Prostate gland (tissue), 2 donors: ENCODE measurements around the gene RPS6KL1. TPM values are rescaled to one million over a fixed set of nuclear protein-coding genes. Genes with fewer than 3 reads are reported as not detected.

ENCODE experiments used
- DNase-seq: peaks from one replicate; pipeline ENCODE4 v3.0.0-alpha.2; 2019; ENCODE audit warnings: low spot score
- H3K27ac ChIP-seq, 2 donors: fragments of 200-600 bp; sonication (generic); 2 replicates each; pipeline ENCODE4 v1.5.1; 2017 to 2019
- H3K27me3 ChIP-seq: fragments of 200-600 bp; sonication (generic); replicated peaks from 2 replicates; pipeline ENCODE4 v1.5.1; 2019; ENCODE audit not compliant: insufficient read depth
- H3K36me3 ChIP-seq, 2 donors: fragments of 200-600 bp; sonication (generic); 1 replicate in 1 of 2; 2 replicates in 1 of 2; pipeline versions ENCODE4 v1.5.1 to v1.8.1; 2017 to 2019
- H3K4me1 ChIP-seq: fragments of 200-600 bp; sonication (generic); replicated peaks from 2 replicates; pipeline ENCODE4 v1.5.1; 2019
- H3K4me3 ChIP-seq, 2 donors: fragments of 200-600 bp; sonication (generic); 2 replicates each; pipeline ENCODE4 v1.5.1; 2017 to 2019
- H3K9me3 ChIP-seq: fragments of 200-600 bp; sonication (generic); 2 replicates; pipeline ENCODE4 v1.5.1; 2017
- POLR2A ChIP-seq: fragments of 450-650 bp; IDR thresholded peaks from one replicate; pipeline ENCODE4 v1.6.1; 2016; ENCODE audit warnings: antibody characterized with exemption, mild to moderate bottlenecking
- POLR2AphosphoS5 ChIP-seq: sonication (generic); formaldehyde crosslinking; IDR thresholded peaks from one replicate; pipeline ENCODE4 v1.6.1; 2017; ENCODE audit warnings: antibody characterized with exemption
- WGBS: methylation state at CpG from one replicate; pipeline ENCODE4 v1.1.5; 2018; 5-methylcytosine and 5-hydroxymethylcytosine counted together
- intact Hi-C: fragments of 100-400 bp; cut with DNase I; formaldehyde crosslinking; loops from one replicate; pipeline ENCODE4 v1.14.2; 2022
- total RNA-seq, 2 donors: library from RNA; depleted of rRNA; stranded (reverse); fragments of >200 nt; gene quantifications; one replicate each; pipeline ENCODE4 v1.1.0, GENCODE V29; 2016
- TF ChIP-seq, protein P1 (sequence below), 4 experiments: fragments of 200-600 bp in 2 of 4; fragments of 450-650 bp in 2 of 4; sonication (generic) in 2 of 4; IDR thresholded peaks; 1 replicate in 3 of 4; 2 replicates in 1 of 4; pipeline ENCODE4 v1.5.1; 2016 to 2019; ENCODE audit warnings: antibody characterized with exemption in 4 of 4, mild to moderate bottlenecking in 2 of 4, moderate library complexity in 2 of 4

RPS6KL1 gene
- total RNA-seq, 2 donors from 2014 or later: 1.5 to 15.1 TPM

GRCh38 chr14:74897642-74898041 is 25.4 kb downstream of the RPS6KL1 start:
- intact Hi-C loops: no loop called here
- TF ChIP-seq, protein P1, sequence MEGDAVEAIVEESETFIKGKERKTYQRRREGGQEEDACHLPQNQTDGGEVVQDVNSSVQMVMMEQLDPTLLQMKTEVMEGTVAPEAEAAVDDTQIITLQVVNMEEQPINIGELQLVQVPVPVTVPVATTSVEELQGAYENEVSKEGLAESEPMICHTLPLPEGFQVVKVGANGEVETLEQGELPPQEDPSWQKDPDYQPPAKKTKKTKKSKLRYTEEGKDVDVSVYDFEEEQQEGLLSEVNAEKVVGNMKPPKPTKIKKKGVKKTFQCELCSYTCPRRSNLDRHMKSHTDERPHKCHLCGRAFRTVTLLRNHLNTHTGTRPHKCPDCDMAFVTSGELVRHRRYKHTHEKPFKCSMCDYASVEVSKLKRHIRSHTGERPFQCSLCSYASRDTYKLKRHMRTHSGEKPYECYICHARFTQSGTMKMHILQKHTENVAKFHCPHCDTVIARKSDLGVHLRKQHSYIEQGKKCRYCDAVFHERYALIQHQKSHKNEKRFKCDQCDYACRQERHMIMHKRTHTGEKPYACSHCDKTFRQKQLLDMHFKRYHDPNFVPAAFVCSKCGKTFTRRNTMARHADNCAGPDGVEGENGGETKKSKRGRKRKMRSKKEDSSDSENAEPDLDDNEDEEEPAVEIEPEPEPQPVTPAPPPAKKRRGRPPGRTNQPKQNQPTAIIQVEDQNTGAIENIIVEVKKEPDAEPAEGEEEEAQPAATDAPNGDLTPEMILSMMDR (IDR thresholded peaks at IDR 0.05): no peak
- TF ChIP-seq POLR2A (no peak), POLR2AphosphoS5 (no peak)
- no peaks in the 10 kb centered on the region for H3K9me3 ChIP-seq
- no peak overlapping the region for H3K27ac ChIP-seq
- no peak for DNase-seq
- H3K27me3 ChIP-seq: no peaks in the 10 kb centered on the region
- no peaks in the 10 kb centered on the region for H3K4me1 ChIP-seq
- no peak overlapping the region for H3K4me3 ChIP-seq
- H3K36me3 ChIP-seq: peaks cover 28 to 59% of the 10 kb centered on the region in 2 donors
- 75% methylated on average over 4 of the region's 4 CpGs for WGBS

- H3K4me1 ChIP-seq: no peaks in the 10 kb centered on the region
- WGBS: 92% methylated on average over 3 of the region's 3 CpGs
- H3K27ac ChIP-seq: no peak overlapping the region
- no peaks in the 10 kb centered on the region for H3K9me3 ChIP-seq
- no peak for DNase-seq
- H3K27me3 ChIP-seq: no peaks in the 10 kb centered on the region
- intact Hi-C loops: no loop called here
- no peak overlapping the region for H3K4me3 ChIP-seq
- H3K36me3 ChIP-seq: peaks cover 28 to 56% of the 10 kb centered on the region in 2 donors
- TF ChIP-seq POLR2AphosphoS5 (no peak), POLR2A (no peak)
- TF ChIP-seq, protein P1 (IDR thresholded peaks at IDR 0.05): no peak
Observed at GRCh38 chr14:74896400-74896799, 26.7 kb downstream of the RPS6KL1 start.

DNA sequence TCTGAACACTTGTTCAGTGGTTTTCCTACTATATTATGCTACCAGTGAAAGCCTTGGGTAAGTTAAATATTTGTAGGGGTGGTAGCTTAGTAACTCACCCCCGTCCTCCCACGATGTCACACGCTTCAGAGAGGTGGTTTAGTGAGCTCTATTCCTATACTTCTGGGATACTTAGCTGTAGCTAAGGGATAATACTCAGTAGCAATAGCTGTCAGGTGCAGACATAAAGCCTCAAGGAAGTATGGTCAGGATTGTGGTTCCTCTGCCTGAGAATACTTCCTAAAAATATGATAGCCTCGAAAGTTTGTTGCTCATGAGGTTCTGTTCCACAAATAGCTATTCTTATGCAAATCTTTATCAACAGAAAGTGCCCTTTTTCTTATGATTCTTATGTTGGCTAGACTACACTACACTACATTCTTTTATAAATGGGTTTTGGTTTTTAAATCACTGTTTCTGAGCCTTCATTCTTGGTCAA is 29.4 kb downstream of the RPS6KL1 start:
- Histone ChIP-seq H3K9me3 (no peaks in the 10 kb centered on the region), H3K27ac (no peak overlapping the region), H3K36me3 (peaks cover 23 to 30% of the 10 kb centered on the region in 2 donors), H3K4me1 (peaks cover 3% of the 10 kb centered on the region), H3K4me3 (no peak overlapping the region), H3K27me3 (no peaks in the 10 kb centered on the region)
- TF ChIP-seq POLR2AphosphoS5 (no peak), POLR2A (no peak)
- TF ChIP-seq, protein P1 (IDR thresholded peaks at IDR 0.05): no peak
- intact Hi-C loops: no loop called here
- WGBS: 67% methylated on average over 4 of the region's 4 CpGs
- DNase-seq: no peak

DNA sequence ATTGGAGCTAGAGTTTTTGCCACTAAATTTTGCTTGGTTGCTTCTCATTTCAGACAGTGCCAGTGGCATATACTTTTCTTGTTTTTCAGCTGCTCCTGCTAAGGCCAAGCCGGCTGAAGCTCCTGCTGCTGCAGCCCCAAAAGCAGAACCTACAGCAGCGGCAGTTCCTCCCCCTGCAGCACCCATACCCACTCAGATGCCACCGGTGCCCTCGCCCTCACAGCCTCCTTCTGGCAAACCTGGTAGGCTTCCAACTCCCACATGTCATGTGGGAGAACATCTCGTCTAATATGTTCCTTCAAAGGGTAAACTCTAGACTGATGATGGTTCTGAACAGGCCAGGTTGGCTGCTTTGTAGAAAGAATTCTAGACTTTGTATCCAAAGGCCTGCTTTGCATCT is 30.3 kb downstream of the RPS6KL1 start:
- Histone ChIP-seq H3K4me3 (no peak overlapping the region), H3K36me3 (peaks cover 18 to 26% of the 10 kb centered on the region in 2 donors), H3K27ac (no peak overlapping the region), H3K27me3 (no peaks in the 10 kb centered on the region), H3K9me3 (no peaks in the 10 kb centered on the region), H3K4me1 (peaks cover 6% of the 10 kb centered on the region)
- TF ChIP-seq POLR2A (no peak), POLR2AphosphoS5 (no peak)
- TF ChIP-seq, protein P1 (IDR thresholded peaks at IDR 0.05): no peak
- intact Hi-C loops: no loop called here
- DNase-seq: no peak
- 74% methylated on average over 5 of the region's 5 CpGs for WGBS

DNA sequence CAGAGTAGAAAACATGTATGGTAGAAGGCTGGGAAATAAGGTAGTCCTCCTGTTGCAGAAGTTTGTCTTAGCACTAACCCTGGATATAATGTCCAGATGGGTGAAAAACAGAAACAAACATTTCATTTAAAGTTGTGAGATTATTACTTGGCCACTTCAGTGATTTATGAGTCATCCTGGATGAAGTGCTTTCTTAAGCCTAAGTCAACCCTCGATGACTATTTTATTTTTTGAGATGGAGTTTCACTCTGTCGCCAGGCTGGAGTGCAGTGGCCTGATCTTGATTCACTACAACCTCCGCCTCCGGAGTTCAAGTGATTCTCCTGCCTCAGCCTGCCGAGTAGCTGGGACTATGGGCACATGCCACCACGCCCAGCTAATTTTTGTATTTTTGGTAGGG is 31.2 kb downstream of the RPS6KL1 start:
- Histone ChIP-seq H3K4me1 (peaks cover 6% of the 10 kb centered on the region), H3K4me3 (no peak overlapping the region), H3K27ac (no peak overlapping the region), H3K36me3 (peaks cover 15 to 26% of the 10 kb centered on the region in 2 donors), H3K27me3 (no peaks in the 10 kb centered on the region), H3K9me3 (no peaks in the 10 kb centered on the region)
- 88% methylated on average over 6 of the region's 6 CpGs for WGBS
- no peak for TF ChIP-seq POLR2A
- TF ChIP-seq, protein P1 (IDR thresholded peaks at IDR 0.05): no peak
- TF ChIP-seq POLR2AphosphoS5: no peak
- intact Hi-C loops: no loop called here
- DNase-seq: no peak
